GM19397 (cell line): ENCODE results near the gene TULP4.

ENCODE experiments used
- ATAC-seq: cut with Tn5 transposase; IDR thresholded peaks from one replicate; pipeline ENCODE4 v1.9.1; 2021; ENCODE audit warnings: mild to moderate bottlenecking, moderate library complexity; ENCODE audit not compliant: unreplicated experiment

TULP4 gene

DNA sequence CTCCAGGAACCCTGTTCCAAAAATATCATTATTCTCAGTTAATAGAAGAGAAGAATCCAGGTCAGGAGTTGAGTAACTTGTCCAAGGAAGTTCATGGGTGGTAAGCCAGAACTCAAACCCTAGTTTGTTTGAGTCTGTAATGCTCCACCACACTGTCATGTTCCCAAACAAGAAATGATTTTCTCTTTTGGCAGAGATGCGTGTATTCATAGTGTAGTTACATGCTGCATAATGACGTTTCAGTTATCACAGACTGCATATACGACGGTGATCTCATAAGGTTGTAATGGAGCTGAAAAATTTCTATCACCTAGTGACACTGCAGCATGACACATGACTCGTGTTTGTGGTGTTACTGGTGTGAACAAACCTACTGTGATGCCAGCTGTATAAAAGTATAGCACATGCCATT lies 102.6 kb downstream of the TULP4 start:
- no peak for ATAC-seq

DNA sequence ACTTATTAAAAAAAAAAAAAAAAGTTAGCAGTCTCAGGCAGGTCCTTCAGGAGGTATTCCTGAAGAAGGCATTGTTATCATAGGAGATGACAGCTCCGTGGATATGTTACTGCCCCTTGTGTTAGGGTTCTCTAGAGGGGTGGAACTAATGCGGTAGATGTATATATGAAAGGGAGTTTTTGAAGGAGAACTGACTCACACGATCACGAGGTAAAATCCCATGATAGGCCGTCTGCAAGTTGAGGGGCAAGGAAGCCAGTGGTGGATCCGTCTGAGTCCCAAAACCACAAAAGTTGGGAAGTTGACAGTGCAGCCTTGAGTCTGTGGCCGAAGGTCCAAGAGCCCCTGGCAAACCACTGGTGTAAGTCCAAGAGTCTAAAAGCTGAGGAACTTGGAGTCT lies 103.4 kb downstream of the TULP4 start:
- ATAC-seq, result no peak

DNA sequence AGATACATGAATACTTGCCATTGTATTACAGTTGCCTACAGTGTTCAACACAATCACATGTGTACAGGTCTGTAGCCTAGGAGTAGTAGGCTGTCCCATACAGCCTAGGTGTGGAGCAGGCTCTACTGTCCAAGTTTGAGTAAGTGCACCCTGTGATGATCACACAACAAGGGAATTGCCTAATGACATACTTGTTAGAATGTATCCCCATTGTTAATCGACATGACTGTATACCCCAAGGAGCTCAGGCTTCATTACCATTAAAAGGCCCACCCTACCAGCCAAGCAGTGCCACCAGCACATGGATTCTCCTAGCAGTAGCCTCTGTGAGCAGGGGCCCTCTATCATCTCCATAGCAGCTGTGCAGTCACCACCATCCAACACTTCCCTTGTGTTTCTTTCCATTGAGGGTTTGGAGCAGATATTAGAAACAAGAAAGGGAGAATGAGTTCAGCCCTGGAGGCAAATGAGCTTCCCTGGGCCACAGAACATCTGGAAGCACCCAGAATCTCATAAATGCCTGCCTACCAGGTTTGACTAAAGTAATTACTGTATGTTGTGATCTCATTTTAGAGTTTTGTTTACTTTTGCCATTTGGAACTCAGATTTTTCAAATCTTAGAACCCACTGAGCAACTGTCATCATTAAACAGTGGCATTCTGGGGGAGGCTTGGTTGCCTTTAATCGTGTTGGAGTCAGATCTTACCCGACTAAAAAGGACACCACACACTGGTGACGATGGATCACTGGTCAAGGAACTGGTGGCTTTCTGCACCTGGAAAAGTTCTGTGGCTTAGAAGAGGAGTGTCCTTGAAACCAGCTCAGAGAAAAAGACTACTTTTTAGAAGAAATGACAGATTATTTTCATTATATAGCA lies 104.9 kb downstream of the TULP4 start:
- ATAC-seq, result no peak

DNA sequence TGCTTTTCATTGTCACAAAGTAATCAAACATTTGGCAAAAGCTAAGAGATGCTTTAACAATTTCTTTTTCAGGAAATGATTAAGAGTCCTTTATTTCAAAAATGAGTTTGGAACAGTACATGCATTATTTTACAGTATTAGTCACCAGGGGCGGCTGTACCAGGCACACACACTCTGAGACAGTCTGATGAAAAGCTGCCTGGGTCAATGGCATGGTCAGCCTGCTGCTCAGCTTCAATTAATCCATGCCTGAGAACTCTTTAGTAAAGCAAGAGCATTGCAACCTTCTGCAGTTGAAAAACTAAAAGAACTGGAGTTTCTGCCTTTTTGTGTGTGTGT lies 105.5 kb downstream of the TULP4 start:
- no peak for ATAC-seq

DNA sequence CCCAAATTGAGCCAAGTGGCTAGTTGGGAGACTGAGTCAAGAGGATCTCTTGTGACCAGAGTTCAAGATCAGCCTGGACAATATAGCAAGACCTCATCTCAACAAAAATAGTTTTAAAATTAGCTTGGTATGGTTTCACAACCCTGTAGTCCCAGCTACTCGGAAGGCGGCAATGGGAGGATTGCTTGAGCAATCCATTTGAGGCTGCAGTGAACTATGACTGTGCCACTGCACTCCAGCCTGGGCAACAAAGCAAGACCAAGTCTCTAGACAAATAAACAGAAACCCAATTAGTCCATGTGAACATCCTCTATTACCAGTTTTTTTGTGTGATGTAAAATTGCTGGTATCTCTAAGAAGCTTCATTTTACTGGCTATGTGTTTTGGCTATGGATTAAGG lies 106.2 kb downstream of the TULP4 start:
- no peak for ATAC-seq

DNA sequence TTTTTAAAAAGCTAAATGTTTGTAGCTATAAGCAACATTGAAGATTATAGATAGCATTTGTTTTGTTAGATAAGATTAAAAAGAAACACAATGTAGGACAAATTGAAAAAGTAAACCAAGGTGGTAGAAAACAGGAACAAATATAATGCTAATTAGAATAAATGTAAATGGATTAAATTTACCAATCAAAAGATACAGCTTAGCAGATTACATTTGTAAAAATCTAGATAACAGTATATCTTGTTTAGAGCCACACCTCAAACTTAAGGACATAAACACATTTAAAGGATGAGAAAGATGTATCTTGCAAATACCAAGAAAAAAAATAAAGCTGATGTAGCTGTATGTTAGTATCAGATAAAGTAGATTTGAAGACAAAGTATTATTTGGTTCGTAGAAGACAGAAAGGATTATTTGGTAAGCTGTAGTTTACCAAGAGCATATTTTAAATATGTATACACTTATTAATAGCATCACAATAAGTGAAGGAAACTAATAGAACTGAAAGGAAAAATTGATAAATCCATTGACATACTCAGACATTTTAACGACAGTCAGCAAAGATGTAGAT lies 107.2 kb downstream of the TULP4 start:
- no peak for ATAC-seq

DNA sequence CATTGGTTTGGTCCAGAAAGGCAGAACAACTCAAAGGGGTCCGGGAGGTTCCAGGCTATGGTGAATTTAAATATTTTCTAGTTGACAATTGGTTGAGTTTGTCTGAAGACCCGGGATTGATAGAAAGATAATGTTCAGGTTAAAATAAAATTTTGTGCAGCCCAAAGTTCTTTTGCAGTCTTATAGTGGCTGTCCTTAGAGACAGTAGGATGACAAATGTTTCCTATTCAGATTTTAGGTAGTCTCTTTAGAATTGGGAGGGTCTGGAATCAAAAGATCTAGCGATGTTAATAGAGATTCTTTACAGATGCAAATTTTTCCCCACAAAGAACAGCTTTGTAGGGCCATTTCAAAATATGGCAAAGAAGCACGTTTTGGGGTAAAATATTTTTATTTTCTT lies 109.1 kb downstream of the TULP4 start:
- ATAC-seq, result no peak

DNA sequence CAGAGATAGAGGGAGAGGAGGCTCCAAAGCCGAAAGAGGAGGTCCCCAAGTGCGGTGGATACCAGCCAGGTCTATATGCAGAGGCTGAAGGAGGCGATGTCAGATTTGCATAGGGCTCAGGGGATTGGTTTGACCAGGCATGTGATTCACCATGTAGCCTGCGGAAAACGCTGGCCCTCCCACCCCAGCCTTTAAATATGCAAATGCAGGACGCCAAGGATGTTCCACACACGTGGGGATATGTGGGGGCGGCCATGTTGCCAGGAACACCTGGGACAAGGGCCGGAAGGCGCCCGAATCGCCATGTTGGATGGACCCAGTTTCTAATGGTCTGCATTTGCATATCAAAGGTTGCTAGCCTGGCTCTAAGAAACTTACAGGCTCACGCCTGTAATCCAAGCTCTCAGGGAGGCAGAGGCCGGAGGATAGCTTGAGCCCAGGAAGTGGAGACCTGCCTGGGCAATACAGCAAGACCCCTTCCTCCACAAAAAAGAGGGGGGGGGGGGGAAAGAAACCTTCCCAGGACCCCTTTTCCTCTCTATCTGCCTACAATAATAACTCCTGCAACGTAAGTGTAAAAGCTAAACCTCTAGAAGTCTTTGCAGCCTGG lies 110.5 kb downstream of the TULP4 start:
- no peak for ATAC-seq

DNA sequence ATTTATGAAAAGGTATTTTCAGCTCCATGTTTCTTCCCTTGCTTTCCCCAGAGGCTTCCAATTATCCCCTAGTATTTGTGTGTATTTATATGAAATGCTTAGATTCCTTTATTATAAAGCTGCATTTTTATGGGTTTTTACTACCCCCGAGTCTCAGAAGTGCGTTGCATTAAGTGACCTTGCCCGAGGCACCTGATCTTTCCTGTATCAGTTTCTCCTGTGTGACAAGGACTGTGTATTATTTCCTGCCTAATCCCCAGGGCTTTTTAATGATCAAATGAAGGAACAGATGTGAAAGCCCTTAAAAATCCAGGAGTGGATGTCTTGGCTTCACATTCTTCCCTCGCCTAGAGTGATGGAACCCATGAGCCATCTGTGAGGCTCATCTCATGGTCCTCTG lies 118.8 kb downstream of the TULP4 start:
- no peak for ATAC-seq

DNA sequence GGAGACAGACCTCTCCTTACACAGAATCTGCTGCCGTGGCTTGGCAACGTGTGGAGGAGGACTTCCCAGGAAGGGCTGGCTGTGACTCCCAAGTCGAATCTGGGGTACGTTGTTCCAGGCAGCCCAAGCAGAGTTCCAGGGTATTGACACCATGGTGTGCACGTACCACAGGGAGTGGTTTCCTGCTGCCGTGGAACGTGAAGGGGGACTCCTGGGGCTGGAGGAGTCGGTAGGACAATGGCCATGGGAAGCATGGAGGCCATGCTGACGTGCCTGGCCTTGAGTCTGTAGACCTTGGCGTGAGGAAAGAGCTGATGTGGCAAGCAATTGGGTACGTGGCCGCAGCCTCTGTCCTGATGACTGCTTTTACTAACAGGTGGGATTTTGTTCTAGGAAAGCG lies 119.3 kb downstream of the TULP4 start:
- ATAC-seq, result no peak

DNA sequence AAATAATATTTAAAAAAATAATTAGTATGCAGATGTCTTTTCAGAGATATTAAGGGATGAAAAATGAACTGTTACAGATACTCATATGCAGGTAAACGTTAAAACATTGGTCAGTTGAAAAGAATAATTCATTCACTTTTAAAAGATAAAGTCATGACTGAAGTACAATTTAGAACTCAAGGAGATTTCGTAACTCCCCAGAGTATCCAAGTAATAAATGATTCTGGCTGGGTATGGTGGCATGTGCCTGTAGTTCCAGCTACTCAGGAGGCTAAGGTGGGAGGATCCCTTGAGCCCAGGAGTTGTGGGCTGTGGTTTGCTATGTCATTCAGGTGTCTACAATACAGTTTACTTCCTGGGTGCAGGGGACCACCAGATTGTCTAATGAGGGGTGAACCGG lies 125.3 kb downstream of the TULP4 start:
- ATAC-seq, result no peak

DNA sequence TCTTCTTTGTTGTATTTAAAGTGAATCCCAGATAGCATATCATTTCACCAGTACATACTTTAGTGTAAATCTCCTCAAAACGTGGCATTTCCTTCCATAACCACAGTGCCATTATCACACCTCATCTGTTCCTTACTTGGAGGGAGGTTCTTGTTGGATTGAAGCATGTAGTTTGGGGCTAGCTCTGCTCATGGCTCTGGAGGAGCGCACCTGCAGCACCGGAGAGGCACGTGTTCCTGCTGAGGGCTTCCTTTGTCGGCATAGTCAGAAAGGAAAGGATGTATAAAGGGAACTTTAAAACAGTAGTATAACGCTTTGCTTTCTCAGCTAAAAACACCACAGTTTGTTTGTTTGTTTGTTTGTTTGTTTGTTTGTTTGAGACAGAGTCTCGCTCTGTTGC lies 126.0 kb downstream of the TULP4 start:
- no peak for ATAC-seq

DNA sequence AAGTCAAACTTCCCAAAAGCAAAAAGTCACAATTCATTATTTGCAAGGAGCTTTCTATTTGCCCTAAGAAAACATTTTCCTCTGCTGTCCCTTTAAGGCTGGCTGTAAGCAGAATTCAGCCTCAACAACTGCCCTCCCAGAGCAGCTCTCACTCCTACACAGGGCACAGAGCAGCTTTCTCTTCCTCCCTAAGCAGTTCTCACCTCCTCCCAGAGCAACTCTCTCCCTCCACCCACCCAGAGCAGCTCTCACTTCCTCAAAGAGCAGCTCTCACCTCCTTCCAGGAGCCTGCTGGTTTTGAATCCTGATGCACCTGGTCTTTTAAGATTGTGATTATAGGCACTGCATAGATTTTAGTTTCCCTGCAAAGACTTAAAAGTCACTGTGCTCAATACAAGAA lies 127.0 kb downstream of the TULP4 start:
- ATAC-seq, result peak; percentile 87

DNA sequence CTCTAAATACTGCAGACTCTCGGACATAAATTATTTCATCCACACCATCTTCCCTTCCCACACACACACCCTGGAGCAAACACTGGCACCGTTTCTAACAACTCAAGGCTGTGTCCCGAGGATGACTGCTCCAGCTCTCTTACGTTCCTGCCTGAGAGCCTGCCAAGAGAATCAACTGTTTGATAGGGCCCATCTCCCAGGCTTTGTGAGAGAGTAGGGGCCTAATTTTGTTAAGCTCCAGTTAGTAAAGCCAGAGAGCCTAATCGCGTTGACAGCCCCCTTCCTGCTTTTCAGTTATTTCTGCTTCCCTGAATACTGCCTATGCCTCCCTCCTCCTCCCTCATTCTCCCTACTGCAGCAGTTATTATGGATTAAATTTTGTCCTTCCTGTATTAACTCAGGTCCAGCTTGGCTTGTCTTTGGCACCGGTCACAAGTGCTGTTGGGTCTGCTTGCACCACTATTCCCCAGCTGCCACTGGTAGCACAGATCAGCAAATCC lies 129.5 kb downstream of the TULP4 start:
- ATAC-seq, result no peak

DNA sequence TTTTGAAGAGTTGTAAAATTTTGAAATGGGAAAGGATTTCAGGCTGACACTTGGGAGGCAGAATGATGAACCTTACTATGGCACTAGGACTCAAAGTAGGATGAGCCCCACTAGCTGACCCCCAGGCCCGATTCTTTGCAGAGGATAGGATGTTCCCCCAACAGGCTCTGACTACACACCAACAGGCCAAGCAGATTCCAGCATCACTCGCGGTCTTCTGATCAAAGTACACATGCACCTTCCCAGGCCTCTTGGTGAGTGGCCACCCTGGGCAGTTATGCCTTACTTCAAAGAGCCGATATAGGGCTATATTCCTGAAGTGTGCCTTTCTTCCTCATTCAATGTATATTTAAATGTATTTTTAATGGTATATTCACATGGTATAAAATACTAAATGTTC lies 130.0 kb downstream of the TULP4 start:
- no peak for ATAC-seq

DNA sequence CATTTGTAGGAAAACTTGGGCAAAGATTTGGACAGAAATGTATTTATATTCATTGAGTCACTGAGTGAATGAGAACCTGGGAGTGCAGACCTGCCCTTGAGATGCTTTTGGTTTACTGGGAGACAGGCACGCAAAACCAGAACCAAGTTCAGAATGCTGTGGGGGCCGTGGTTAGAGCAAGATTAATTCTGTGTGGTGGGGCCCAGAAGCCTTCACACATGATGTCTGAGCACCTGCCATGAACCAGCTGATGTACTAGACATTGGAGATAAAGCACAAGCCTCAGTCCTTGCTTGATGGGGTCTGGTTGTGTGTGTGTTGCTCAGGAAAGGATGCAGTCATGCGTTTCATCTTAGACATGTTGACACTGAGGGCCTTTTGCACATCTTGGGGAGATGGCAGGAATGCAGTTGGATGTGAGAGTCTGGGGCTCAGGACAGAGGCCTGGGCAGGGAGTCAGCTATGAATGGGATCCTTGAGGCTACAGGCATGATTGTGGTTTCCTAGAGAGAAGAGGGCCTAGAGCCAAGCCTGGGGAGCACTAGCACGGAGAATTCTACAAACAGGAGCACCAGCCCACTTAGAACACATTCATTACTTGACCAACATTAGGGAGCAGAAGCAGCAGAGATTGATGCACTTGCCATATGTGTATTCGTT lies 133.3 kb downstream of the TULP4 start:
- no peak for ATAC-seq

DNA sequence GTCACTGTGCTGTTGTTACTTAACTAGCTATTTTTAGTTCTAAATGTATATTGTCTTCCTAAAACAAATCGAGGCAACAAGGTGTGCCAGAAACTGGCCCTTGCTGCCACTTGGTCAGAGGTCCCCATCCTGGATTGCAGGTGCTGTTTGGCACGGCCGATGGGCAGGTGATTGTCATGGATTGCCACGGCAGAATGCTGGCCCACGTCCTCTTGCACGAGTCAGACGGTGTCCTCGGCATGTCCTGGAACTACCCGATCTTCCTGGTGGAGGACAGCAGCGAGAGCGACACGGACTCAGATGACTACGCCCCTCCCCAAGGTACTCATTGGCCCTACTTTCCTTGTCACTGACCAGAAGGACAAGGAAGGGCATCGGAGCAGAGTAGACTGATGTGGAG lies 136.6 kb downstream of the TULP4 start:
- no peak for ATAC-seq

DNA sequence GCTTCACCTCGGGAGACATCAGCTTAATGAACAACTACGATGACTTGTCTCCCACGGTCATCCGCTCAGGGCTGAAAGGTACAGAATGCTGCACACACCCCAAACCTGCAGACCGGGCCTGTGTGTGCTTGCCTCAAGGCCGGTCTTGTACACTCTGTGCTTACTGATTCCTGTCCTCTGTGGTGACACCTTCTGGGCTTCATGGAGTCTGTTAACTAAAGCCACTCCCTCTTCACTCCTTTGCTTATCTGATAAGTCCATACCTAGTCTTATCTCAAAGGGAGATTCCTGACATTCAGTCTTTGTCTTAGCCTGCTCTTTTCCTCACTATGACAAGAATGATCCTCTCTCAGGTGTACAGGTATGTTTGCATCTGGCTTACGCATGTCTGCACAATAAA lies 139.9 kb downstream of the TULP4 start:
- ATAC-seq, result no peak

DNA sequence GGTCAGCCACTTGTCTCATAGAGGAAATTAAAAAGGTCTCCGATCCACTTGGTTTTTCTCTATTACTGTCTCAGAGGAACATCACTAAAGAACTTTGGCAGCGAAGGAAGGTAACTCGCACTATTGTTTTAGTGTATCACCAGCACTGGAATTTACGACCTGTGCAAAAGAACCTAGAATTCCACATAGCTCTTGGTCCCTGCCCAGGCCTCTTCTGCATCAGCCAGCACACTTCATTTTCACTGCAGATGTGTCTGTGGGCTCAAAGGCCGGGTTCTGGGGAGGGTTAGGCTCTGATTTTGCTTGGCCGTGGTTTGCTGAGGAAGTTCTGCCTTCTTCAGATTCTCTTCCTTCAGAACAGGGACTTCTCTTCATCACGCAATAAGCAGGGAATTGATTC lies 144.9 kb downstream of the TULP4 start:
- no peak for ATAC-seq

DNA sequence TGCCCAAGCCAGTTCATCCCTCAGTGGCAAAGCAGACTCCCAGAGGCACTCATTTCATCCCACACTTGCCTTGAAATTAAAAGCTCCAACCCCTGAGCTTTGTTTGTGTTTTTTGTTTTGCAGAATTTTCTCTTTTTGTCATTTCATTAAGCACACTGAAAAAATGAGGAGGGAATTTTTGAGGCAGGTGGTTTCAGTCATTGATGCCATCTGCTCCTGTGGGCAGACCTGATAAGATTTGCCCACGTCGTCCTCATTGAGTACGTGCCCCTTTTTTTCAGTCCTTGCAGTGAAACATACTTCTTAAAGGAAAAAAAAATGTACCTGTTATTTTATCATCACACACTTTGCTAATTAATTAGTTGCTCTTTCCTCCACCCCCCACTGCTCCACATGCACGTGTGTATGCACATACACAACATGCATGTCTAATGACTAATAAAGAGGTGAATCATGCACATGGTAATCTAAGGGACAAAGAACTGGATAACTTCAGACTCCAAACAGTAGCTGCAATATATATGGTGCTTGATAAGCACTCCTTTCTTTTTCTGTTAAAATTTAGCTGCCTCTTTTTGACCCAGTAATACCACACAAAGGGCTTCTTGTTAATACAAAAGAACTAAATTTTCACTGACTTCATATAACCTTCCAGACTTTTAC lies 145.5 kb downstream of the TULP4 start:
- ATAC-seq, result no peak

DNA sequence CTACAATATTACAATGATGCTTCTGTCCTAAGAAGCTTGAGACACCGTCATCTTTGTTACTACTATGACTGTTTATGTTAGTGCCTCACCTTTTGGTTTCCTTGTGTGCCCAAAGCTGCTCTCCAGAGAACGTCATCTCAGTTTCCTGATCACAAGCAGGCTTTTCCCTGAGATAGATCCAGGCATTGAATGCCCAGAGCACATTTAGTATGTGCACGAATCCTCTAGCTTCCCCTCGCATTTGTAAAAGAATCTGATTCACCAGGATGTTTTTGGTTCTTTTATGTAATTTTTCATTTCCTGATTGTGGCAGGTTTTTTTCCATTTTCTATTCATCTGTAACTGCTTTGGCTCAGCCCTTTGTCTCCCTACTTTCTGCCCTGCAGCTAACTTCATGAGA lies 147.5 kb downstream of the TULP4 start:
- ATAC-seq, result no peak
